Natural killer cell (primary cell): ENCODE results near the gene CNP. TPM values are rescaled to one million over a fixed set of nuclear protein-coding genes. Genes with fewer than 3 reads are reported as not detected.

Experiments
- ATAC-seq, 3 donors: fragments of 150-1000 bp in 2 of 3; fragments of 200-7000 bp in 1 of 3; cut with Tn5 transposase; 1 replicate in 1 of 3; 2 replicates in 2 of 3; pipeline ENCODE4 v1.10.0; 2021; ENCODE audit warnings: mild to moderate bottlenecking in 2 of 3, moderate library complexity in 2 of 3
- DNase-seq, 2 donors: peaks; one replicate each; pipeline versions ENCODE4 v3.0.0 to v3.0.0-alpha.2; 2013 to 2021; ENCODE audit warnings: mixed read lengths in 1 of 2
- H3K27ac ChIP-seq: one replicate; pipeline ENCODE4 v1.5.1; 2013; ENCODE audit warnings: mild to moderate bottlenecking, low read length
- H3K27me3 ChIP-seq: one replicate; pipeline ENCODE4 v1.6.1; 2013; ENCODE audit warnings: low read length; ENCODE audit not compliant: control insufficient read depth, insufficient read depth
- H3K36me3 ChIP-seq: one replicate; pipeline ENCODE4 v1.6.1; 2013; ENCODE audit warnings: low read length; ENCODE audit not compliant: control insufficient read depth, insufficient read depth
- H3K4me1 ChIP-seq: one replicate; pipeline ENCODE4 v1.6.1; 2013; ENCODE audit warnings: low read length; ENCODE audit not compliant: control insufficient read depth, insufficient read depth
- H3K4me3 ChIP-seq: one replicate; pipeline ENCODE4 v1.5.1; 2013; ENCODE audit warnings: low read length
- H3K9me3 ChIP-seq: one replicate; pipeline ENCODE4 v1.6.1; 2013; ENCODE audit warnings: low read length; ENCODE audit not compliant: control insufficient read depth, insufficient read depth
- H3K27ac Mint-ChIP-seq, 2 donors: one replicate each; pipeline ENCODE4 v1.8.0; 2022; ENCODE audit warnings: mild to moderate bottlenecking in 2 of 2, mixed read lengths in 2 of 2, moderate library complexity in 1 of 2
- H3K27me3 Mint-ChIP-seq, 2 donors: one replicate each; pipeline ENCODE4 v1.8.0; 2022; ENCODE audit warnings: low read depth in 2 of 2, mixed read lengths in 2 of 2
- H3K36me3 Mint-ChIP-seq: one replicate; pipeline ENCODE4 v1.8.0; 2022; ENCODE audit warnings: mixed read lengths
- H3K4me1 Mint-ChIP-seq, 2 donors: one replicate each; pipeline ENCODE4 v1.8.0; 2022; ENCODE audit warnings: mixed read lengths in 2 of 2
- H3K4me3 Mint-ChIP-seq: one replicate; pipeline ENCODE4 v1.8.0; 2022; ENCODE audit warnings: mild to moderate bottlenecking, moderate library complexity, mixed read lengths
- H3K9me3 Mint-ChIP-seq, 2 donors: one replicate each; pipeline ENCODE4 v1.8.0; 2022; ENCODE audit warnings: mixed read lengths in 2 of 2
- CTCF ChIP-seq: fragments of 200-600 bp; IDR thresholded peaks from one replicate; pipeline ENCODE4 v1.8.0; 2022; ENCODE audit warnings: antibody characterized with exemption
- WGBS: methylation state at CpG from one replicate; pipeline ENCODE4 v1.1.7; 2013; ENCODE audit warnings: missing lambda C conversion rate; ENCODE audit not compliant: insufficient coverage; 5-methylcytosine and 5-hydroxymethylcytosine counted together
- intact Hi-C: fragments of 100-400 bp; cut with micrococcal nuclease; formaldehyde crosslinking; loops from one replicate; pipeline ENCODE4 v1.14.2; 2022
- total RNA-seq, 4 donors: library from RNA; stranded (reverse); fragments of 120-200 nt in 1 of 4; gene quantifications; one replicate each; pipeline versions ENCODE4 v1.2.3 to v1.2.4, GENCODE V29; 2013 to 2022

The CNP gene
- total RNA-seq, 3 donors from 2014 or later (not counting 1 experiment from before 2014, with no cell fraction given): 32.4 to 44.8 (median 38.2) TPM

GRCh38 chr17:41935641-41936040 lies 31.0 kb upstream of the CNP start:
- H3K36me3 Mint-ChIP-seq: no peaks in the 10 kb centered on the region
- Histone ChIP-seq H3K27ac (no peak overlapping the region), H3K9me3 (no peaks in the 10 kb centered on the region), H3K27me3 (no peaks in the 10 kb centered on the region), H3K4me1 (peaks cover 7% of the 10 kb centered on the region), H3K4me3 (no peak overlapping the region), H3K36me3 (no peaks in the 10 kb centered on the region)
- ATAC-seq (no peak), DNase-seq (no peak)
- intact Hi-C loops: no loop called here
- H3K4me3 Mint-ChIP-seq: no peak overlapping the region
- H3K27me3 Mint-ChIP-seq: peaks cover under 1 to 6% of the 10 kb centered on the region in 2 donors
- WGBS: 95% methylated on average over 6 of the region's 6 CpGs
- peaks cover under 1 to 10% of the 10 kb centered on the region in 2 donors for H3K4me1 Mint-ChIP-seq
- no peak overlapping the region for H3K27ac Mint-ChIP-seq
- no peak for TF ChIP-seq CTCF
- H3K9me3 Mint-ChIP-seq: no peaks in the 10 kb centered on the region

- Histone ChIP-seq H3K4me1 (no peaks in the 10 kb centered on the region), H3K36me3 (no peaks in the 10 kb centered on the region), H3K27ac (no peak overlapping the region), H3K27me3 (no peaks in the 10 kb centered on the region), H3K9me3 (no peaks in the 10 kb centered on the region), H3K4me3 (no peak overlapping the region)
- DNase-seq (no peak), ATAC-seq (no peak)
- intact Hi-C loops: no loop called here
- H3K4me3 Mint-ChIP-seq: no peak overlapping the region
- 94% methylated on average over 19 of the region's 19 CpGs for WGBS
- no peaks in the 10 kb centered on the region for H3K4me1 Mint-ChIP-seq
- no peaks in the 10 kb centered on the region for H3K36me3 Mint-ChIP-seq
- H3K27ac Mint-ChIP-seq: no peak overlapping the region
- no peak for TF ChIP-seq CTCF
- H3K27me3 Mint-ChIP-seq: peaks cover 4 to 7% of the 10 kb centered on the region in 2 donors
- H3K9me3 Mint-ChIP-seq: no peaks in the 10 kb centered on the region
Observed at GRCh38 chr17:41937970-41938954, 28.3 kb upstream of the CNP start.

GRCh38 chr17:41939044-41939692 lies 27.4 kb upstream of the CNP start:
- Histone ChIP-seq H3K4me1 (no peaks in the 10 kb centered on the region), H3K4me3 (no peak overlapping the region)
- H3K36me3 Mint-ChIP-seq: no peaks in the 10 kb centered on the region

More at GRCh38 chr17:41939044-41939692, 27.4 kb upstream of the CNP start:
- no peak for DNase-seq
- Histone ChIP-seq H3K36me3 (no peaks in the 10 kb centered on the region), H3K9me3 (no peaks in the 10 kb centered on the region), H3K27me3 (no peaks in the 10 kb centered on the region), H3K27ac (no peak overlapping the region)
- Mint-ChIP-seq H3K9me3 (no peaks in the 10 kb centered on the region), H3K4me1 (no peaks in the 10 kb centered on the region), H3K27me3 (peaks cover 4 to 7% of the 10 kb centered on the region in 2 donors), H3K27ac (no peak overlapping the region), H3K4me3 (no peak overlapping the region)
- no peak for ATAC-seq
- 88% methylated on average over 4 of the region's 4 CpGs for WGBS
- no peak for TF ChIP-seq CTCF
- intact Hi-C loops: no loop called here
